GM12892 (cell line): ENCODE measurements around the gene TMEM205.
"Not testable (repeated sequence)": the region's sequence is repeated elsewhere in the genome, so short reads cannot be mapped to it uniquely, and the experiment has no call there.

Source experiments
- POLR2A ChIP-seq: IDR thresholded peaks from 2 replicates; pipeline ENCODE4 v1.6.1; 2011; ENCODE audit warnings: low read depth, low read length, control low read depth
- POLR2AphosphoS5 ChIP-seq: IDR thresholded peaks from 2 replicates; pipeline ENCODE4 v1.6.1; 2011; ENCODE audit warnings: low read depth, low read length, control low read depth
- TAF1 ChIP-seq: IDR thresholded peaks from 2 replicates; pipeline ENCODE4 v1.6.1; 2011; ENCODE audit warnings: low read depth, mild to moderate bottlenecking, control low read depth, low read length, borderline replicate concordance

GRCh38 chr19:11320278-11320995 lies 25.6 kb downstream of the TMEM205 start:
- TF ChIP-seq POLR2A, POLR2AphosphoS5, TAF1: not testable (repeated sequence)
